ENCODE results near the gene MIS18BP1.

MIS18BP1 gene

GRCh38 chr14:45267071-45267470 is 14.1 kb upstream of the MIS18BP1 start:
- no peak overlapping the region for H3K9ac ChIP-seq
- TF ChIP-seq Cebpa-rat (IDR thresholded peaks at IDR 0.05): no peak
- H3K4me2 ChIP-seq: no peak overlapping the region
- peaks cover 8% of the 10 kb centered on the region for H3K4me1 ChIP-seq
- no peak overlapping the region for H3K4me3 ChIP-seq
- 0 out of 2 replicates have a peak, but pooled peaks cover 8% of the 10 kb centered on the region for H3K9me3 ChIP-seq
- H3K27ac ChIP-seq: no peak overlapping the region
- no peaks in the 10 kb centered on the region for H4K20me1 ChIP-seq
- no peaks in the 10 kb centered on the region for H3K36me3 ChIP-seq
- H3K27me3 ChIP-seq: no peaks in the 10 kb centered on the region

- no peak for TF ChIP-seq Cebpa-rat (IDR thresholded peaks at IDR 0.05)
- no peak overlapping the region for H3K4me2 ChIP-seq
- peaks cover 34% of the 10 kb centered on the region for H3K9me3 ChIP-seq
- H3K9ac ChIP-seq: no peak overlapping the region
- H3K27ac ChIP-seq: no peak overlapping the region
- H3K27me3 ChIP-seq: no peaks in the 10 kb centered on the region
- no peaks in the 10 kb centered on the region for H3K36me3 ChIP-seq
- H4K20me1 ChIP-seq: no peaks in the 10 kb centered on the region
- no peaks in the 10 kb centered on the region for H3K4me1 ChIP-seq
- H3K4me3 ChIP-seq: no peak overlapping the region
Observed at GRCh38 chr14:45262637-45263036, 9.6 kb upstream of the MIS18BP1 start.

GRCh38 chr14:45261209-45261608 is 8.2 kb upstream of the MIS18BP1 start:
- Histone ChIP-seq H3K9ac (no peak overlapping the region), H3K4me3 (no peak overlapping the region), H4K20me1 (no peaks in the 10 kb centered on the region), H3K27me3 (no peaks in the 10 kb centered on the region), H3K9me3 (peaks cover 37% of the 10 kb centered on the region), H3K4me1 (no peaks in the 10 kb centered on the region), H3K4me2 (no peak overlapping the region), H3K36me3 (no peaks in the 10 kb centered on the region), H3K27ac (no peak overlapping the region)
- no peak for TF ChIP-seq Cebpa-rat (IDR thresholded peaks at IDR 0.05)

GRCh38 chr14:45258805-45259204 is 5.8 kb upstream of the MIS18BP1 start:
- H3K4me2 ChIP-seq: no peak overlapping the region
- no peaks in the 10 kb centered on the region for H3K36me3 ChIP-seq
- no peaks in the 10 kb centered on the region for H4K20me1 ChIP-seq
- no peak for TF ChIP-seq Cebpa-rat (IDR thresholded peaks at IDR 0.05)
- H3K4me3 ChIP-seq: no peak overlapping the region
- no peak overlapping the region for H3K27ac ChIP-seq
- no peaks in the 10 kb centered on the region for H3K27me3 ChIP-seq
- no peaks in the 10 kb centered on the region for H3K4me1 ChIP-seq
- peaks cover 36% of the 10 kb centered on the region for H3K9me3 ChIP-seq
- no peak overlapping the region for H3K9ac ChIP-seq

- no peaks in the 10 kb centered on the region for H3K36me3 ChIP-seq
- peaks cover 38% of the 10 kb centered on the region for H3K9me3 ChIP-seq
- no peak overlapping the region for H3K27ac ChIP-seq
- H3K27me3 ChIP-seq: no peaks in the 10 kb centered on the region
- H3K4me2 ChIP-seq: no peak overlapping the region
- no peaks in the 10 kb centered on the region for H3K4me1 ChIP-seq
- no peak overlapping the region for H3K4me3 ChIP-seq
- H4K20me1 ChIP-seq: no peaks in the 10 kb centered on the region
- H3K9ac ChIP-seq: no peak overlapping the region
- no peak for TF ChIP-seq Cebpa-rat (IDR thresholded peaks at IDR 0.05)
Observed at GRCh38 chr14:45258073-45258472, 5.1 kb upstream of the MIS18BP1 start.

- H3K27me3 ChIP-seq: no peaks in the 10 kb centered on the region
- no peak overlapping the region for H3K4me2 ChIP-seq
- H3K9me3 ChIP-seq: peaks cover 33% of the 10 kb centered on the region
- H3K4me1 ChIP-seq: peaks cover 16% of the 10 kb centered on the region
- H3K4me3 ChIP-seq: no peak overlapping the region
- H3K36me3 ChIP-seq: no peaks in the 10 kb centered on the region
- no peak overlapping the region for H3K27ac ChIP-seq
- peaks cover 6% of the 10 kb centered on the region; the same call in 1 of the 2 replicates for H4K20me1 ChIP-seq
- TF ChIP-seq Cebpa-rat (IDR thresholded peaks at IDR 0.05): no peak
- H3K9ac ChIP-seq: no peak overlapping the region
Observed at GRCh38 chr14:45254771-45255170, 1.8 kb upstream of the MIS18BP1 start.

- Histone ChIP-seq H3K27me3 (no peaks in the 10 kb centered on the region), H3K4me3 (peak overlapping the region; percentile 84), H4K20me1 (peaks cover 6% of the 10 kb centered on the region; the same call in 1 of the 2 replicates), H3K9me3 (peaks cover 26% of the 10 kb centered on the region), H3K27ac (peak overlapping the region; percentile 87), H3K9ac (peak overlapping the region; percentile 90; the same call in 1 of the 2 replicates), H3K36me3 (peaks cover 4% of the 10 kb centered on the region; the same call in 1 of the 2 replicates), H3K4me1 (peaks cover 26% of the 10 kb centered on the region), H3K4me2 (peak overlapping the region; percentile 70)
- no peak for TF ChIP-seq Cebpa-rat (IDR thresholded peaks at IDR 0.05)
Observed at GRCh38 chr14:45253754-45254310, 830 bp upstream of the MIS18BP1 start.

- peaks cover 10% of the 10 kb centered on the region for H3K36me3 ChIP-seq
- peak overlapping the region; percentile 87 for H3K27ac ChIP-seq
- no peak for TF ChIP-seq Cebpa-rat (IDR thresholded peaks at IDR 0.05)
- peaks cover 20% of the 10 kb centered on the region for H3K9me3 ChIP-seq
- no peaks in the 10 kb centered on the region for H3K27me3 ChIP-seq
- H4K20me1 ChIP-seq: peaks cover 6% of the 10 kb centered on the region; the same call in 1 of the 2 replicates
- peak overlapping the region; percentile 84 for H3K4me3 ChIP-seq
- H3K4me1 ChIP-seq: peaks cover 27% of the 10 kb centered on the region
- peak overlapping the region; percentile 70 for H3K4me2 ChIP-seq
- H3K9ac ChIP-seq: peak overlapping the region; percentile 90
Observed at GRCh38 chr14:45252366-45253069, 484 bp downstream of the MIS18BP1 start.

- H4K20me1 ChIP-seq: peaks cover 6% of the 10 kb centered on the region; the same call in 1 of the 2 replicates
- H3K4me2 ChIP-seq: peak overlapping the region; percentile 70
- peaks cover 22% of the 10 kb centered on the region for H3K9me3 ChIP-seq
- H3K27me3 ChIP-seq: no peaks in the 10 kb centered on the region
- peaks cover 16% of the 10 kb centered on the region for H3K36me3 ChIP-seq
- H3K27ac ChIP-seq: peak overlapping the region; percentile 87
- peaks cover 27% of the 10 kb centered on the region for H3K4me1 ChIP-seq
- H3K9ac ChIP-seq: peak overlapping the region; percentile 90
- TF ChIP-seq Cebpa-rat (IDR thresholded peaks at IDR 0.05): no peak
- peak overlapping the region; percentile 84 for H3K4me3 ChIP-seq
Observed at GRCh38 chr14:45251912-45252311, 1.1 kb downstream of the MIS18BP1 start.

- H3K9ac ChIP-seq: peak overlapping the region; percentile 61
Observed at GRCh38 chr14:45249856-45250575, 3.0 kb downstream of the MIS18BP1 start.

More at GRCh38 chr14:45249856-45250575, 3.0 kb downstream of the MIS18BP1 start:
- peak overlapping the region; percentile 87 for H3K27ac ChIP-seq
- H3K27me3 ChIP-seq: no peaks in the 10 kb centered on the region
- H3K4me1 ChIP-seq: peaks cover 27% of the 10 kb centered on the region
- TF ChIP-seq Cebpa-rat (IDR thresholded peaks at IDR 0.05): no peak
- H3K4me3 ChIP-seq: peak overlapping the region; percentile 84
- H3K4me2 ChIP-seq: peak overlapping the region; percentile 70
- H4K20me1 ChIP-seq: peaks cover 18% of the 10 kb centered on the region
- H3K9me3 ChIP-seq: peaks cover 38% of the 10 kb centered on the region
- peaks cover 35% of the 10 kb centered on the region for H3K36me3 ChIP-seq

Measured in BLaER1 (cell line).